ENCODE measurements around the gene ARVCF.
"Not testable (repeated sequence)": the region's sequence is repeated elsewhere in the genome, so short reads cannot be mapped to it uniquely, and the experiment has no call there.

The ARVCF gene

GRCh38 chr22:19930551-19931486 lies 85.8 kb downstream of the ARVCF start:
- no peak overlapping the region for H3K27ac ChIP-seq (ENCODE audit: low read length)
- no peaks in the 10 kb centered on the region for H3K9me3 ChIP-seq (ENCODE audit: control insufficient read depth, low read depth, low read length)
- no peaks in the 10 kb centered on the region for H3K27me3 ChIP-seq (ENCODE audit: control insufficient read depth, insufficient read depth, low read length)
- no peaks in the 10 kb centered on the region for H3K4me1 ChIP-seq (ENCODE audit: control insufficient read depth, low read depth, low read length)
- H3K36me3 ChIP-seq (ENCODE audit: control insufficient read depth, low read depth, low read length): no peaks in the 10 kb centered on the region
- no peak overlapping the region for H3K4me3 ChIP-seq (ENCODE audit: low read length)
- H3K9ac ChIP-seq (ENCODE audit: low read length): no peak overlapping the region

- Histone ChIP-seq H3K27me3 (ENCODE audit: control insufficient read depth, insufficient read depth, low read length) (no peaks in the 10 kb centered on the region), H3K9me3 (ENCODE audit: control insufficient read depth, low read depth, low read length) (no peaks in the 10 kb centered on the region), H3K4me3 (ENCODE audit: low read length) (no peak overlapping the region), H3K27ac (ENCODE audit: low read length) (no peak overlapping the region), H3K4me1 (ENCODE audit: control insufficient read depth, low read depth, low read length) (no peaks in the 10 kb centered on the region), H3K36me3 (ENCODE audit: control insufficient read depth, low read depth, low read length) (no peaks in the 10 kb centered on the region), H3K9ac (ENCODE audit: low read length) (no peak overlapping the region)
Observed at GRCh38 chr22:19929586-19930550, 86.8 kb downstream of the ARVCF start.

GRCh38 chr22:19928207-19928606 lies 88.4 kb downstream of the ARVCF start:
- no peaks in the 10 kb centered on the region for H3K27me3 ChIP-seq (ENCODE audit: control insufficient read depth, insufficient read depth, low read length)
- H3K9me3 ChIP-seq (ENCODE audit: control insufficient read depth, low read depth, low read length): no peaks in the 10 kb centered on the region
- no peaks in the 10 kb centered on the region for H3K4me1 ChIP-seq (ENCODE audit: control insufficient read depth, low read depth, low read length)
- H3K9ac ChIP-seq (ENCODE audit: low read length): no peak overlapping the region
- no peak overlapping the region for H3K4me3 ChIP-seq (ENCODE audit: low read length)
- no peak overlapping the region for H3K27ac ChIP-seq (ENCODE audit: low read length)
- no peaks in the 10 kb centered on the region for H3K36me3 ChIP-seq (ENCODE audit: control insufficient read depth, low read depth, low read length)

- Histone ChIP-seq H3K4me3 (ENCODE audit: low read length) (no peak overlapping the region), H3K9me3 (ENCODE audit: control insufficient read depth, low read depth, low read length) (no peaks in the 10 kb centered on the region), H3K36me3 (ENCODE audit: control insufficient read depth, low read depth, low read length) (no peaks in the 10 kb centered on the region), H3K9ac (ENCODE audit: low read length) (no peak overlapping the region), H3K27ac (ENCODE audit: low read length) (no peak overlapping the region), H3K27me3 (ENCODE audit: control insufficient read depth, insufficient read depth, low read length) (no peaks in the 10 kb centered on the region), H3K4me1 (ENCODE audit: control insufficient read depth, low read depth, low read length) (no peaks in the 10 kb centered on the region)
Observed at GRCh38 chr22:19927696-19928095, 88.9 kb downstream of the ARVCF start.

GRCh38 chr22:19926028-19926427 lies 90.6 kb downstream of the ARVCF start:
- H3K4me3 ChIP-seq (ENCODE audit: low read length); H3K4me1 ChIP-seq (ENCODE audit: control insufficient read depth, low read depth, low read length); H3K27me3 ChIP-seq (ENCODE audit: control insufficient read depth, insufficient read depth, low read length); H3K27ac ChIP-seq (ENCODE audit: low read length); H3K9ac ChIP-seq (ENCODE audit: low read length); H3K36me3 ChIP-seq (ENCODE audit: control insufficient read depth, low read depth, low read length); H3K9me3 ChIP-seq (ENCODE audit: control insufficient read depth, low read depth, low read length): not testable (repeated sequence)

- Histone ChIP-seq H3K36me3 (ENCODE audit: control insufficient read depth, low read depth, low read length) (no peaks in the 10 kb centered on the region), H3K27me3 (ENCODE audit: control insufficient read depth, insufficient read depth, low read length) (no peaks in the 10 kb centered on the region), H3K9me3 (ENCODE audit: control insufficient read depth, low read depth, low read length) (no peaks in the 10 kb centered on the region), H3K9ac (ENCODE audit: low read length) (no peak overlapping the region), H3K4me3 (ENCODE audit: low read length) (no peak overlapping the region), H3K4me1 (ENCODE audit: control insufficient read depth, low read depth, low read length) (no peaks in the 10 kb centered on the region), H3K27ac (ENCODE audit: low read length) (no peak overlapping the region)
Observed at GRCh38 chr22:19923914-19924513, 92.6 kb downstream of the ARVCF start.

- Histone ChIP-seq H3K4me1 (ENCODE audit: control insufficient read depth, low read depth, low read length) (no peaks in the 10 kb centered on the region), H3K9ac (ENCODE audit: low read length) (no peak overlapping the region), H3K36me3 (ENCODE audit: control insufficient read depth, low read depth, low read length) (no peaks in the 10 kb centered on the region), H3K4me3 (ENCODE audit: low read length) (no peak overlapping the region), H3K27ac (ENCODE audit: low read length) (no peak overlapping the region), H3K9me3 (ENCODE audit: control insufficient read depth, low read depth, low read length) (no peaks in the 10 kb centered on the region), H3K27me3 (ENCODE audit: control insufficient read depth, insufficient read depth, low read length) (no peaks in the 10 kb centered on the region)
Observed at GRCh38 chr22:19921544-19922081, 95.0 kb downstream of the ARVCF start.

Data from iPS-18a (cell line).